MM.1S (cell line): ENCODE data around the gene MORN5.

Experiments
- DNase-seq: peaks from one replicate; pipeline ENCODE4 v3.0.0-alpha.2; 2015
- H2AFZ ChIP-seq: fragments of 300-600 bp; sonication (generic); 2 replicates; pipeline ENCODE4 v1.6.0; 2016; ENCODE audit warnings: antibody characterized with exemption, low read length
- H3F3A ChIP-seq: fragments of 300-600 bp; sonication (generic); 2 replicates; pipeline ENCODE4 v1.6.1; 2016; ENCODE audit warnings: mild to moderate bottlenecking, antibody characterized with exemption, low read length, moderate library complexity, mixed read lengths; ENCODE audit not compliant: insufficient read depth
- H3K27ac ChIP-seq: fragments of 300-600 bp; sonication (generic); 2 replicates; pipeline ENCODE4 v1.5.1; 2016; ENCODE audit warnings: mild to moderate bottlenecking, low read length
- H3K27me3 ChIP-seq: fragments of 300-600 bp; sonication (generic); replicated peaks from 2 replicates; pipeline ENCODE4 v1.6.0; 2016; ENCODE audit warnings: low read length; ENCODE audit not compliant: insufficient read depth
- H3K36me3 ChIP-seq: fragments of 300-600 bp; sonication (generic); replicated peaks from 2 replicates; pipeline ENCODE4 v1.6.1; 2016; ENCODE audit warnings: mild to moderate bottlenecking, low read length, mixed read lengths; ENCODE audit not compliant: insufficient read depth
- H3K4me1 ChIP-seq: fragments of 300-600 bp; sonication (generic); 2 replicates; pipeline ENCODE4 v1.6.1; 2016; ENCODE audit warnings: low read length, mixed read lengths
- H3K4me2 ChIP-seq: fragments of 300-600 bp; sonication (generic); 2 replicates; pipeline ENCODE4 v1.6.0; 2016; ENCODE audit warnings: low read depth, low read length
- H3K4me3 ChIP-seq: fragments of 300-600 bp; sonication (generic); 2 replicates; pipeline ENCODE4 v1.5.1; 2016; ENCODE audit warnings: low read length, mixed read lengths
- H3K79me2 ChIP-seq: fragments of 300-600 bp; sonication (generic); 2 replicates; pipeline ENCODE4 v1.6.1; 2016; ENCODE audit warnings: mixed run types, low read length, mixed read lengths
- H3K9ac ChIP-seq: fragments of 300-600 bp; sonication (generic); 2 replicates; pipeline ENCODE4 v1.6.1; 2016; ENCODE audit warnings: low read length, mixed read lengths
- H3K9me2 ChIP-seq: fragments of 300-600 bp; sonication (generic); replicated peaks from 2 replicates; pipeline ENCODE4 v1.6.1; 2016; ENCODE audit warnings: mild to moderate bottlenecking, low read length, mixed read lengths; ENCODE audit not compliant: insufficient read depth
- H3K9me3 ChIP-seq: fragments of 300-600 bp; sonication (generic); replicated peaks from 2 replicates; pipeline ENCODE4 v1.6.1; 2016; ENCODE audit warnings: mild to moderate bottlenecking, low read length, mixed read lengths; ENCODE audit not compliant: insufficient read depth
- H4K20me1 ChIP-seq: fragments of 300-600 bp; sonication (generic); 2 replicates; pipeline ENCODE4 v1.6.1; 2016; ENCODE audit warnings: mild to moderate bottlenecking, low read length, moderate library complexity, mixed read lengths; ENCODE audit not compliant: insufficient read depth
- EZH2 ChIP-seq: fragments of 300-600 bp; sonication (generic); optimal IDR thresholded peaks from 2 replicates; pipeline ENCODE3; 2017; ENCODE audit warnings: low read depth, mild to moderate bottlenecking, antibody characterized with exemption, low read length, mixed read lengths
- EZH2phosphoT487 ChIP-seq: fragments of 300-600 bp; sonication (generic); IDR thresholded peaks from 2 replicates; pipeline ENCODE4 v1.6.1; 2018; ENCODE audit warnings: antibody characterized with exemption, low read length
- TF ChIP-seq, protein P1 (sequence below): fragments of 300-600 bp; sonication (generic); IDR thresholded peaks from 2 replicates; pipeline ENCODE4 v1.5.1; 2016; ENCODE audit warnings: antibody characterized with exemption, low read length, mixed read lengths

The MORN5 gene

GRCh38 chr9:122164286-122164685, 4.6 kb downstream of the MORN5 start:
- H3K9me3 ChIP-seq = no peaks in the 10 kb centered on the region
- no peak overlapping the region for H3K4me2 ChIP-seq
- H3K9ac ChIP-seq = no peak overlapping the region
- 0 out of 2 replicates have a peak, but pooled peaks cover 9% of the 10 kb centered on the region for H3K27me3 ChIP-seq
- H3K9me2 ChIP-seq = no peaks in the 10 kb centered on the region
- no peaks in the 10 kb centered on the region for H3K36me3 ChIP-seq
- no peak overlapping the region for H3K27ac ChIP-seq
- no peak overlapping the region for H3K4me3 ChIP-seq
- H3F3A ChIP-seq = no peaks in the 10 kb centered on the region
- no peaks in the 10 kb centered on the region for H3K4me1 ChIP-seq
- no peaks in the 10 kb centered on the region for H4K20me1 ChIP-seq
- DNase-seq = no peak
- no peak overlapping the region for H2AFZ ChIP-seq
- H3K79me2 ChIP-seq = peaks cover 3% of the 10 kb centered on the region
- TF ChIP-seq EZH2phosphoT487 = no peak
- TF ChIP-seq, protein P1, sequence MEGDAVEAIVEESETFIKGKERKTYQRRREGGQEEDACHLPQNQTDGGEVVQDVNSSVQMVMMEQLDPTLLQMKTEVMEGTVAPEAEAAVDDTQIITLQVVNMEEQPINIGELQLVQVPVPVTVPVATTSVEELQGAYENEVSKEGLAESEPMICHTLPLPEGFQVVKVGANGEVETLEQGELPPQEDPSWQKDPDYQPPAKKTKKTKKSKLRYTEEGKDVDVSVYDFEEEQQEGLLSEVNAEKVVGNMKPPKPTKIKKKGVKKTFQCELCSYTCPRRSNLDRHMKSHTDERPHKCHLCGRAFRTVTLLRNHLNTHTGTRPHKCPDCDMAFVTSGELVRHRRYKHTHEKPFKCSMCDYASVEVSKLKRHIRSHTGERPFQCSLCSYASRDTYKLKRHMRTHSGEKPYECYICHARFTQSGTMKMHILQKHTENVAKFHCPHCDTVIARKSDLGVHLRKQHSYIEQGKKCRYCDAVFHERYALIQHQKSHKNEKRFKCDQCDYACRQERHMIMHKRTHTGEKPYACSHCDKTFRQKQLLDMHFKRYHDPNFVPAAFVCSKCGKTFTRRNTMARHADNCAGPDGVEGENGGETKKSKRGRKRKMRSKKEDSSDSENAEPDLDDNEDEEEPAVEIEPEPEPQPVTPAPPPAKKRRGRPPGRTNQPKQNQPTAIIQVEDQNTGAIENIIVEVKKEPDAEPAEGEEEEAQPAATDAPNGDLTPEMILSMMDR = no peak
- TF ChIP-seq EZH2 = no peak

GRCh38 chr9:122168356-122168755, 8.6 kb downstream of the MORN5 start:
- no peak for DNase-seq
- Histone ChIP-seq H3K4me1 (no peaks in the 10 kb centered on the region), H3K4me3 (no peak overlapping the region), H3K27ac (no peak overlapping the region), H3K27me3 (0 out of 2 replicates have a peak, but pooled peaks cover 6% of the 10 kb centered on the region), H3F3A (no peaks in the 10 kb centered on the region), H2AFZ (no peak overlapping the region), H3K9me3 (no peaks in the 10 kb centered on the region), H4K20me1 (no peaks in the 10 kb centered on the region), H3K4me2 (no peak overlapping the region), H3K9ac (no peak overlapping the region), H3K9me2 (no peaks in the 10 kb centered on the region), H3K36me3 (no peaks in the 10 kb centered on the region), H3K79me2 (no peaks in the 10 kb centered on the region)
- TF ChIP-seq, protein P1 = no peak
- no peak for TF ChIP-seq EZH2
- TF ChIP-seq EZH2phosphoT487 = no peak

- no peak for TF ChIP-seq EZH2
- no peak for TF ChIP-seq EZH2phosphoT487
- TF ChIP-seq, protein P1 = no peak
- Histone ChIP-seq H2AFZ (no peak overlapping the region), H4K20me1 (no peaks in the 10 kb centered on the region), H3K27ac (no peak overlapping the region), H3K9ac (no peak overlapping the region), H3K4me3 (no peak overlapping the region), H3K36me3 (no peaks in the 10 kb centered on the region), H3K9me3 (no peaks in the 10 kb centered on the region), H3K27me3 (no peaks in the 10 kb centered on the region), H3K79me2 (no peaks in the 10 kb centered on the region), H3K4me2 (no peak overlapping the region), H3K4me1 (no peaks in the 10 kb centered on the region), H3K9me2 (no peaks in the 10 kb centered on the region), H3F3A (no peaks in the 10 kb centered on the region)
- DNase-seq = no peak
These were observed 12.4 kb downstream of the MORN5 start for GRCh38 chr9:122172131-122172530.
